Raji (cell line): Measurements from ENCODE around the gene PRKCE.

Experiments used
- POLR2A ChIP-seq: IDR thresholded peaks from 2 replicates; pipeline ENCODE4 v1.6.1; 2011; ENCODE audit warnings: low read depth, low read length, control low read depth; ENCODE audit not compliant: insufficient read depth

The PRKCE gene

DNA sequence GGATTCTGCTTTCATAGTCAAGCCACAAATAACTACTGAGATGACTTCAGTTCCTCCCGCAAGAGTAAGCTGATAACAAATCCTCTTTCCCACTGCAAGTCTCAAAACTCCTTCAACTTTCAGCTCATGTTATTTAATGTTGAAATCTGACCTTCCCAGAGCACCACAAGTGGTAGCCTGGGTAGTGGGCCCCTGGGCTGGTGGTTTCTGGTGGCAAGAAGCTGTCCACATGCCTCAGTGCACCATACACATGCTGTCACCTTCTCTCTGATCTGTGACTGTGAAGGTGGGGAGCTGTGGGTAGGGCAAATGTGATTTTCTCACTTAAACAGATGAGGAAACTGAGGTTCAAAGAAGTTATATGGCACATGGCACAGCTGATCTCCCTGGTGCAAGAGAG lies 399.6 kb downstream of the PRKCE start:
- TF ChIP-seq POLR2A = no peak

DNA sequence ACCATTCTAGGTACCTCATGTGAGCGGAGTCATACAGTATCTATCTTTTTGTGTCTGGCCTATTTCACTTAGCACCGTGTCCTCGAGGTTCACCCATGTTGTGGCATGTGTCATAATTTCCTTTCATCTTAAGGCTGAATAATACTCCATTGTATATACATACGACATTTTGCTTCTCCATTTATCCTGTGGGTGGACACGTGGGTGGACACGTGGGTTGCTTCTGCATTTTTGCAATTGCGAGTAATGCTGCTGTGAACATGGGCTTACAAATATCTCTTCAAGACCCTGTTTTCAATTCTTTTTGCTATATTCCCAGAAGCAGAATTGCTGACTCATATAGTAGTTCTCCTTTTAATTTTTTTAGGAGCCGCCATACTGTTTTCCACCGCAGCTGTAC lies 402.1 kb downstream of the PRKCE start:
- TF ChIP-seq POLR2A = no peak

DNA sequence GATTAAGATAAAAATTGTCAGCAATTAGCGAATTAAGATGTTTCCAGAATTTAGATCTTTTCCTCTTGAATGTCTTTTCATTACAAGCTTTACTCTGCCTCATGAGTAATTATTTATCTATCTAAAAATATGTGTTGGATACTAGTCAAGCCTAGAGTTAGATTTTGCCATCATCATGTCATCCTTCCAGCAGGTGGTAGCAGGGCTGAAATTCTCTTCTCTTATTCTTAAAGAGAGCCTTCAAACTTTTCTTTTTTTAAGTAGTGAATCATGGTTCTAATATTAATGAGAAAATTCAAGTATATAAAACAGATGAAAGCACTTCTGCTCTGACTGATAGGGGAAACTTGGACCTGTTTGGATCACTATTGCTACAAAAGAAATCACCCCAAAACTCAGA lies 405.1 kb downstream of the PRKCE start:
- no peak for TF ChIP-seq POLR2A

DNA sequence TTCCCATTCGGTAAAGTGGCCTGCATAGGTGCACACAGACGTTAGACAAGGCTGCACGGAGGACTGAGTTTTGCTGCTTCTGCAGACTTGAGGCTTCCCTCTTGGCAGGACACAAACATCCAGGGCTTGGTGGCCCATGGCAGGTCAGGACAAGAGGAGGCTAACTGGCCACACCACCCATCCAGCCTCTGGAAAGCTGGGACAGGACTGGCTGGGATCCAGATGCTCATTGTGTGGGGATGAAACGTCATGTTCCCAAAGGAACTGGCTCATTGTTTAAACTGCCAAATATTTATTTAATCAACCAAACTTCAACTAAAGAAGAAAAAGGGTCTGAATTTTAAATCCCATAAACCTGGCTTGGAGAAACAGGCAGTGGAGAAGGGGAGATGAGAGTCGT lies 406.7 kb downstream of the PRKCE start:
- no peak for TF ChIP-seq POLR2A

DNA sequence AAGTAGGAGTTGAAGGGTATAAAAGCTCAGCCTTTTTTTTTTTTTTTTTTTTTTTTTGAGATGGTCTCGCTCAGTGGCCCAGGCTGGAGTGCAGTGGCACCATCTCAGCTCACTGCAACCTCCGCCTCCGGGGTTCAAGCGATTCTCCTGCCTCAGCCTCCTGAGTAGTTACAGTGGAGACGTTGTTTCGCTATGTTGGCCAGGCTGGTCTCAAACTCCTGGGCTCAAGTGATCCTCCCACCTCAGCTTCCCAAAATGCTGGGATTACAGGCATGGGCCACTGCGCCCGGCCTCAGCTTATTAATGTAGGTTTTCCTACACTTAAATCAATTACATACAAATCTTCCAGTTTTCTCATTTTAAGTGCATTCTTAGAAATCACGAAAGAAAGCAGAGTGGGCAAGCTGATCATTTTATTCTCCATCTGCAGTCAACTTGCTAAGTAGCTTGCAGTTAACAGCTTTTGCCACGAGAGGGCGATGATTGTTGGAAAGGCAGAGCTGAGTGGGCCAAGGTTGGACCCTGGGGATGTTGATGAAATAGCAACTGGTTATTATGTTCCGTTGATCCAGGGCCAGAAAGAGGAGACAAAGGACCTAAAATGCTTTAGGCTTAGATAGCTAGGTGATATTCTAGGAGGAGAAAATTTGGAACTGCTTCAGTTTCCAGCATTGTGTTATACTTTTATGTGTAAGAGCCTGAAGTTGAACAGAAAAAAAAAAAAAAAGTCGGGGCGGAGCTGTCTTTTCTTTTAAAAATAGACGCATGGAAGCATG lies 411.4 kb downstream of the PRKCE start:
- no peak for TF ChIP-seq POLR2A

DNA sequence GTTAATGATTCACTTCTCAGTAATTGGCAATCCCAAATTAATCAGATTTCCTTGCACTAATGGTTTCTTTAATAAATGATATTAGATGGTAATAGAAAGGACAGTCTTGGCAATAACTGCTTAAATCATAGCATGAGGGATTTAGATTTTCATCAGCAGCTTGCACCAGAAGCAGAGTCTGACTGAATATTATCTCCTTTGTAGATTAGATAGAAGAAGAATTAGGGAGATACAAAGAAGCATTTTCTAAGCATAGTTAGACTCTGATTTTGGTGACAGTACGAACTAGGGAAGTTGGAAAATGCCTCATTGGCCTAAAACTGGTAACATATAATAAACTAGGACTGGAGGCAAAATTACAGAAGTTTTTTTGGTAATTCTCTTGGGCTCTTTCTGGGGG lies 412.9 kb downstream of the PRKCE start:
- no peak for TF ChIP-seq POLR2A

DNA sequence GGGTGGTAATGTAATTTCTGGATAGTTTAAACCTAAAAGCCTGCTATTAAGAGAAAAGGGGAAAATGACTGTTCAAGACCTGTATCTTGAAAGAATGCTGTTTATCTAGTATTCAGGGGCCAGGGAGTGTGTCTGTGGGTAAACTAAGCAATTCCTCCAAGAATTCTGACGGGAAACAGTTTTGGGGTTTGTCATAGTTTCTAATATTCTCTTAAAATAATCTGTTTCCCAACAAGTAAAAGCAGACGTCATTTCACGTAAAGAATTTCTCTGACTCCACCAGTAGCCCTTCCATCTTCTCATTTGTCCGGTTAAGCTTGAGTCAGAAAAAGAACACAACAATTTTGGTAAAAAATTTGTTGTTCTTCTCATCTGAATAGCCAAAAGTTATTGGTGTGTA lies 413.7 kb downstream of the PRKCE start:
- TF ChIP-seq POLR2A = no peak

DNA sequence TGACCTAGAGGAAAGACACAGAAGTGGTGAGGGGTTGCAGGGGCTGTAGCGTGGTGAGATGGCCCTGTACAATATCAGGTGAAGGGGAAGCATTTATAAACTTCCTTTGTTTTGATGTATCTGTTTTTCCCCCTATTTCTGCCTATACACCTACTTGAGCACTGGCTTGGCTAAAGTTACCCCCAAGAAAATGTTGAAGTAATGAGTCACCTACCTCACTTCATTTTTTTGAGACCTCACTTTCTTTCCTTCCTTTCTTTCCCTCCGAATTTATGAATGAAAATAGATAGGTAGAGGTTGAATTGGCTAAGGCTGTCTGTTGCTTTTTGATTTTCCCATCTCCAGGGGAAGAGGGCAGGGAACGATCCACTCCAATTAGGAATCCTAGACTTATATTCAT lies 414.6 kb downstream of the PRKCE start:
- no peak for TF ChIP-seq POLR2A

DNA sequence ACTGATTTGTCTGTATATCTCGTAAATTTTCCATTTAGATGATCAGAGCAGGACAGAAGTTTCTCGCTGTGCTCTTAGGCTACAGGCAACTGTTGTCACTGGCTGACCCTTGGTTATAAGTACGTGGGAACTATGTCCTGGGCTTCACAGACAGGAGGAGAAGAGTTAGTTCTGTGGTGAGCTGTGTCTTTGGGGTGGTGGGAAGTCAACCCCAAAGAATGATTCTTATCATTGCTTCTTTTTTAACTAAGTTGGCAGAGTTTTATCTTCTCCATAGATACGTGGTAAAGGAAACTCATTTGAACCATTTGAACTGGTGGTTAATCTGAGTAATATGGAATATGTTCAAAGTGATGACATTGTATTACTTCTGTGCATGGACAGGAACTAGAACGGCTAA lies 415.1 kb downstream of the PRKCE start:
- no peak for TF ChIP-seq POLR2A

DNA sequence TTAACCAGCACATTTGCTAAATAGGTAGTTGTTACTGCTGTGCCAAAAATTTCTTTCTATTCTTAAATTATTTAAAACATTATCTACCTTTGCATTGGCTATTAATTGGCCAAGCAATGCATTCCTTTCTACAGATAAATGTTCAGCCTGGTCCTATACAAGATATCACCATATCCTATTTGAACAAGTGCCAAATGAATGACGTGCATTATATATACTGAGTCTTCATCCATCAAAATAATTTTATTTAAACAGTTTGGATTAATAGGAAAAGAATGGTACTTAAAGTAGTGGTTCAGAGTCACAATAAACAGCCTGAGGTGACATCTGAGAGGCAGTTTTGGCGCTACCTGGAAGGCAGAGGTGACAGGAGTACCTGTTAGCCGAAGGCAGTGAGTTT lies 415.6 kb downstream of the PRKCE start:
- no peak for TF ChIP-seq POLR2A

DNA sequence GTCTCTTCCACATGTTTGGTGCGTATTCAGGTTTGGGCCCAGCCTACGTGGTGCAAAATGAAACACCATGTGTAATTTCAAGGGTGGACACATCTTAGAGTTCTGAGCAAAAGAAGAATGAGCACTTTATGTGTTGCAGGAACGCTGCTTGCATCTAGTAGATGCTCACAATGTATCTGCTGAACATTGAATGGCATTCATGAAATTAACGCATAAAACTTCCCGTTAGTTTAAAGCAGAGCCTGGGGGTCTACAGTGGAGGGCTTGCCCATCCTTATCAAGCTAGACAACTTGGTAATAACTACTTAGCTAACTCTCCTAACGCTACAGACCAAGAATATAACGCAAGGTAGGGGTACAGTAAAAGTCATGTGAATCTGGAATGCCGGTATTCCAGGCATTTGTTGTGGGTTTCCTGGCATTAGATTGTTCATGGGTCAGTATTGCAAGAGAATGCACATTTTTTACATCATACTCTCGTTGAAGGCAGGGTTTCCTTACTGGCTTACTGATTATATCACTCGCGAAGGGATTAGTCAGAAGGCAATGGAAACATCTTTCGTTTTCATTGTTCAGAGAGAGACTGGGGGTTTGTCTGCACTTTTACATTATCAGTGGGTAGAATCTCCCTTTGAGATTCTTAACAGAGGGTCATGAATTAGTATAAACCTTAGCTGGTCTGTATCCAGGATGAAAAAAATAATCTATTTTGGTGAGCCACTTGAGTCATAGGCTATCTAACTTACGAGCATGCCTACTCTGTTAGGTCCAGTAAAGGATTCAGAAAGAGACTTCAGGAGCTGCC lies 416.2 kb downstream of the PRKCE start:
- TF ChIP-seq POLR2A = no peak

DNA sequence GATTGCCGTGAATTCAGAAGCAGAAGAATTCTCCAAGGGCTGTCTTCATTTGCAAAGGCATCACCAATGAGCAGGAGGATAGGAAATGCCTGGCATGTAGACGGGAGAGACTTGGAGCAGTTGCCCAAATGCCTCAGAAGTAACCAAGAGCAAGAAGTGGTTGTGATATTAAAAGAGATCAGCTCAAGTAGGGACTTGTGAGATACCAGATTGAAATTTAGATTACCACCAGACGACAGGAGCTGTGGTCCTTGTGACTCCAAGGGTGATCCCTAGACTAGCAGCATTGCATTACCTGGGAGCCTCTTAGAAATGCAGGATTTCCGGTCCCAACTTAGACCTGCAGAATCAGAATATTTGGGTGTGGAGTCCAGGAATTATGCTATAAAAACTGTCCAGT lies 417.2 kb downstream of the PRKCE start:
- TF ChIP-seq POLR2A = no peak

DNA sequence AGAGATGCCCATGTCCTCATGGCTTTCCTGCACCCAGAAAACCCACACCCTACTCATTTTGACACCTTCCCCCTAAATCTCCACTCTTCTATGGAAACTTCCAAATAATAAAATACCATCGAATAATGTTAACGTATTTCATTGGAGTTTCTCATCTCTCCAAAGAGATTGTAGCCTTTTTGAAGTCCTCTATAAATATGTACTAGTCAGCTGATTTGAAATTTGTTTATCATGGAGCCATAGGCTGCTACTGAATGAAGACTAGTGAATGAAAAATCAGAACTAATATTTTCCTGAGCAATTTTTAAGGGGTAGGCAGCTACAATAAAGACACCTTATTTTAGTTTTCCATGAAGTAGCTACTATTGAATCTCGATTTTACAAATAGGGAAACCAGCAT lies 419.6 kb downstream of the PRKCE start:
- TF ChIP-seq POLR2A = no peak

DNA sequence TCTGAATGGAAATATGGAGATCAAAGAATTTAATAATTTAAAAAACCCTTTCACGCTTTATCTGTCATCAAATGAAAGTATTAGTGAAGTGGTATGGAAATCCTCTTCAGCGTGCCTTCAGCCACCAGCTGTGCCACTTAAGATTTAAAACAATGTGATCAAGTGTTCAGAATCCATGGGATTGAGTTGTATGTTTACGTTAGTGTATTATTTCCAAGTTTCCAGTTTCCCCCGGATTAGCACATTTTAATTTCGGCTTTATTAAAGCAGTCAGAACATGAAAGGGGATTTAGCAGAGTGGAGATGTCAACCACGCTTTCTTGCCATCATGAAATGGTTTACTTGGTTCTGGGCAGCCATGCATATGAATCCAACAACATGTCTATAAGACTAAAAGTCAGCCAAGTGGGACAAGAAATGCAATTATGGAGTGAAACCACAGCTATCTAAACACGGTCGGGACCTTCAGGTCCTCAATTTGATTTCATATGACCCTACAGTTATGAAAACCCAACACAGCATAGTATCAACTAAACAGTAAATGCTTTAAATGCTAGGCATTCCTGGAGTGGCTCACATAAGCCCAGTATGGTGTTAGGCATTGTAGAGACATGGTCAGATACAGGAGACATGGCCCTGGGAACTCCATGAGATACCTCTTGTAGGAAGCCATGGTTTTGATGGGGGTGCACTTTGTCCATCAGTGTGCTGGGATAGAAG lies 420.8 kb downstream of the PRKCE start:
- no peak for TF ChIP-seq POLR2A

DNA sequence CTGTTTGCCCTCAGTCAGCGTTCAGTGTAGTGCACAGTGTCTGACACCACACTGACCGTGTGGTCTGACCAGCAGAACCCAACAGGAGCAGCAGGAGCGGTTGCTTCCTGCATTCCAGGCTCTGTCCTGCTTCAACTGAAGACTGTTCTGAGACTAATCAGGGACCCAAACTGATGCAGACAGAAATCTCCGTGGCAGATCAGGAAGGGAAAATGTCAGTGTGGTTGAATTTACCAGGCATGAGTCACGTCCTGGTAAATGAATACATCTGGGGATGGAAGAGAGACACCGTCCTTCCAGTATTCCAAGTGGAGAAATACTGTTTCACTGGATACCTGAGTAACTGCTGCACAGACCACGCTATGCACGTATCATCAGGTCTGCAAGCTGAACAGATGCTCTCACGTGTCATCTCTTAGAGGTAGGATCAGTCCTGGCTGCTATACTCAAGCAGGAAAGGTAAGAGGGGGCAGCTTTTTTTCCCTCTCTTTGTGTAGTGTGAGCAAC lies 422.1 kb downstream of the PRKCE start:
- no peak for TF ChIP-seq POLR2A

DNA sequence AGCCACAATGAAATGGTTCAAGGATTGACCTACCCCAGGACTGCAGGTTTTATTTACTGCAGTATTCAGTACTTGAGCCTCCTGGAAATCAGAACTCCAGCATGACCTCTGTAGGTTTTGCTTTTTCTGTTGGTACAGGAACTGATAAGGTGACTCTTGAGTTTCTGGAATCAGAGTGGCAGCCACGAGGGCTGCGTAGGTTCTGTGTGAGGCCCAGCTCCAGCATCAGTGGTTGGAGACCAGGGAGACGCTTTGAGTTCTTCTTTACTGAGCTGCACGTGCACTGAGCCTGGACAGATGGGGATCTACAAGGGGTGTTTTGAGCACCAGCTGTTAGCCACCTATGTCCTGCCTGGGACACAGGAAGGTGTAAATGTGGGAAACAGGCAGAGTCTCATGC lies 423.0 kb downstream of the PRKCE start:
- no peak for TF ChIP-seq POLR2A
